COLO829 (cell line): ENCODE measurements around the gene CINP.

Experiments used
- DNase-seq: peaks from one replicate; pipeline ENCODE4 v3.0.0; 2012; ENCODE audit warnings: low spot score

The CINP gene

DNA sequence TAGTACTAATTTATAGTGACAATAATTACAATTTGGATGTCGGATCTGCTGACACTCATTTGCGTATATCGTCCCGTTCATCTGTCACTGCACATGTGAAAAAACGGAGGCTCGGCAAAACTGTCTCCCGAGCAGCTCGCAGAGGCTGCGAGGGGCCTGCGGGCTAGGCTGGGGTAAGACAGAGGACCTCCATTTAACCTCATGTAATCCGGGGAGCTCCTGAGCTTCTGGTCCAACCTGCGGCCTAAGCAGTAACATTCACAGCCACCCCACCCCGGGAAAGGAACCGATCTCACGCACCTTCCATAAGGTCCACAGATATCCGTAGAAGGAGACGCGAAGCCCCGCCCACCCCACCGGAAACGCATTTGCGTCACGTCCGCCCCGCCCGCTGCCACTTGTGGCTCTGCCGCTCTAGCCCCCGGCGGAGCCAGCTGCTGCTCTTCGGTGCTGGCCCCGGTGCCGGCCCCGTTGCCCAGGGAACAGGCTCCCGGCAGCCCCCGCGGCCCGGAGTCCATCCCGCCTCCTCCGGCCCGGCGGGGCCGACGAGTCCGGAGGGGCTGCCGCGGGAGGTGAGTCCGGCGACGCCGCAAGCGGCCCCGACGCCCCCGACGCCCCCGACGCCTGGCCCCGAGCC is at the start of gene CINP, which contains the start of gene TECPR2:
CINP (minus strand) TSS at position 346 of the 637 bp plus-strand sequence; CDS start at position 307, 39 bp downstream.
TECPR2 (plus strand) TSS at position 397 of the 637 bp plus-strand sequence. CDS start 13,781 bp downstream, outside the sequence.
- peak; percentile 91 for DNase-seq

DNA sequence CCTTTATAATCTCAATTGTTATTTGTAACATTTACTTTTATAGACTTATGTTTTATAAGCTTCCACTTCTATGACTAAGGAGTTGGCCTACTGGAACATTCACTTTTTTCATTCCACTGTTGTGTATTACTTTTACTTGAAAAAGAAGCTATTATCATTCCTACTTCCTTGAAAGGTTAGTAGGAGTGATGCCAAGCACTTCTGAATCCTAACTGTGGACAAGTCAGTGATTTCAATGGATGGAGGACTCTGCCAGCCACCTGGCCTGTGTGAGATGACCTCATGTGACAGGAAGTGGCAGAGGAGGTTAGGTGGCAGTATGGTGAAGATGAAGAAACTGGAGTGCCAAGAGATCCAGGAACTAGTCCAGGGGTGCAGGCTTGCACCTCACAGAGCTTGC is 46.0 kb upstream of the CINP start:
- DNase-seq = no peak

DNA sequence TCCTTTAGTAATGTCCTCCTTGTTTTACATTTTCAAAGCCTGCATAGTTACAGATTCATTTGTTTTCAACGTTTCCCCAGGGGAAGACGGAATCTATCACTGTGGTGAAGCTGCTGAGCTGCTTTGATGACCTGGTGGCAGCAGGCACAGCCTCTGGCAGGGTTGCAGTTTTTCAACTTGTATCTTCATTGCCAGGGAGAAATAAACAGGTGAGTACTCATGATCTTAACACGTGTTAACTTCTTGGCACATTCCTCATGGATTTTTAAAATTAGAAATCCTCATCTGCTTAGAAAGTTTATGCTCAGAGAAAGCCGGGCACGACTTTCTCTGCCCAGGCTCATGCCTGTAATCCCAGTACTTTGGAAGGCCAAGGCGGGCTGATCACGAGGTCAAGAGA is 44.6 kb upstream of the CINP start:
- no peak for DNase-seq

DNA sequence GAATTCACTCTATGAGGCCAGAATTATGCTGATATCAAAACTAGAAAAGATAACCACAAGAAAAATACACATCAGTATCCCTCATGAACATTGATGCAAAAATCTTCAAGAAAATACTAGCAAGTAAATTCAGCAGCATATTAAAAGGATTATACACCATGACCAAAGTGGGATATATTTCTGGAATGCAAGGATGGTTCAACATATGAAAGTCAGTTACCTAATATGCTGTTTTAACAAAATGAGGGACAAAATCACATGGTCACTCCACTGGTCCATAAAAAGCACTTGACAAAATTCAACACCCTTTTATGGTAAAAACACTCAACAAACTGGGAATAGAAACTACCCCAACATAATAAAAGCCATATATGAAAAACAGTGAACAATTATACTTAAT is 40.3 kb upstream of the CINP start:
- DNase-seq = no peak

DNA sequence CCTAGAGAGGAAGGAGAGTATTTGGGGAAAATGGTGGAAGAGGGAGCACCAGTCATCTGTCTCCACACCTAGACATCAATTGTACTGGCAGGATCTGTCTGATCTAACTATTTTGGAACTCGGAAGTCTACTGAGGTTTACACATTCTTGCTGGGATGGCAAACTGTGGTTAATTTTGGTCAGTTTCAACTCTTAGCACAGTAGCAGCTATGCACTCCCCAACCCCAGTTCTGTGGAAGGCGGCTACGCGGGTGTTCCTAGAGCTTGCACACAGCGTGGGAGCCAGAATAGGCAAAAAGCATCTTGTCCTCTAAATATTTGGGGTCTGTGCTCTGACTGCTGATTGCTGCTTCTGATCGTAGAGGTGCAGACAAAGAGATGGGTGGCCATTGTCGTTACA is 33.8 kb upstream of the CINP start:
- no peak for DNase-seq

DNA sequence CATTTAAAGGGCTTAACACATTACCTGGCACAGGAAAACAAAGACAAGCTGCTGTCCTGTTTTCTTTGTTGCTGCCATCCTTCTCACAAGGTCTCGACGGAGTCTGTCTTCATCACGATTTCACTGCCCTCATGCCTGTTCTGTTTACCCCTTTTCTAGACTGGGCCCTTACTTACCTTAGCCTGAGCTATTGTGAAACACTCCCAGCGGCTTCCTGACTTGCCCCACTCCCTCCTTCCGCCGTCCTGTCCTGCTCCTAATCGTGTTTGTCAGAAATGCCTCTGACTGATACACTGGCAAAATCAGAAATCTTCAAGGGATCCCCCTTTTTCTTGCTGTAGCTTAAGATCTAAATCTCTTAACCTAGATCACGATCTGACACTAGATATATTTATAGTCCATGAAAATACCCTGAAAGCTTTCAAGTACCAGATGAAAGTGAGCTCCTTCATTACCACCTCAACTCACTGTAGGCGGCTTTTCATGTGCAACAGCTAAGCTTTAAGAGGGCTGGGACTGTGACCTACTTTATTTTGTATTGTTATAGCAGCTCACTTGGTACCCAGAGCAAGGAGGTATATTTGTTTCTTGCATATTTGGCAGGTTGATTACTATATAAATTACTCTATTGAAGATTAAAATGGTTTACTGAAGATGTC is 32.2 kb upstream of the CINP start:
- DNase-seq = no peak

DNA sequence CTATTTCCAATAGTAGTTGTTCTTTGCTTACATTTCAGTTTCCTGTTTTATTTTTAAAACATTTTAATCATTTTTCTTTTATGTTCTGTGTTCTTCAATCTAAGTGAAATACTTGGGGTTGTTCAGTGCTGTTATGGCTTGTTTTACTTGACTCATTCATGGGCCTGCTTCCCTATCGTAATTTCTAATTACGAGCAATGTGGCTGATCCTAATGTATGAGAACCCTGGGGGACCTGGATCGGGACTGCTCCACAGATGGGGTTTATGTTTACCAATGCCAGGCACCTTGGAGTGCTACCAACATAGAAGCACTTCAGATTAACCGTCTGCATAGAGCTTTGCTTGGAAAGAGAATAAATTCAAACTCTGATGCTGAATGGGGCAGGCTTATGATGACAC is 29.8 kb upstream of the CINP start:
- DNase-seq = no peak

DNA sequence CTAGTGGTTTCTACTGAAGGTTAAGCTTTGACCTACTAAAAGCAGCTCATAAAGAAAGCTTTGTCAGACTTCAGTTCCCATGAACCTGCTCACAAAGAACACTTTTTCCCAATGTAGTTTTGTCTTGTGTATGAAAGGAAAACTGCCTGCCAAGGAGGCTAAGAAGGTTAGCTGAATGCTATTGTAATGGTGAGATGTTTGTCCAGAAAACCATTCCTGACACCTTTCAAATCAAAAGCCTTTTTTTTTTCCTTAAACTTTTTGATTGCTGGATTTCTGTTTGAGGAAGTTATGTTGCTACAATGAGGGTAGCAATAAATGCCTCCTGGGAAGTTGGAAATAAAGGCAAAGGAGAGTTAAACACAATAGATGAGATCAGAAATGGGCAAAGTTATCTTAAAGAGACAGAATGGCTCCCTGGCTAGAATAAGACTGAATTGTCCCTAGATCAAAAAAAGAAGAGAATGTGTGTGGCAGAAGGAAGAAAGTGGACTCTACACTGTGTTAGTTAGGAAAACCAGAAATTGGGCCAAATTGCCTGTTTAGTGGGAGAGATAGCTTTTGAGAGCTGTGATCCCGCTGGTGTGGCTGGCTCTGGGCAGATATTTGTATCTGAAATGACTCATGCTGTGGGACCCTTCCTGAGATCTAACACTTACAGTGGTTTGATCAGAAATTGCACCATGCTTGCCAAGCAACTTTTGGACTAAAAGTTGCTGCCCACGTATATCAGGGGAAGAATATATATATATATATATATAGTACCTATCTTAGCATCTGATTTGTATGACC is 27.6 kb upstream of the CINP start:
- DNase-seq = peak; percentile 54

DNA sequence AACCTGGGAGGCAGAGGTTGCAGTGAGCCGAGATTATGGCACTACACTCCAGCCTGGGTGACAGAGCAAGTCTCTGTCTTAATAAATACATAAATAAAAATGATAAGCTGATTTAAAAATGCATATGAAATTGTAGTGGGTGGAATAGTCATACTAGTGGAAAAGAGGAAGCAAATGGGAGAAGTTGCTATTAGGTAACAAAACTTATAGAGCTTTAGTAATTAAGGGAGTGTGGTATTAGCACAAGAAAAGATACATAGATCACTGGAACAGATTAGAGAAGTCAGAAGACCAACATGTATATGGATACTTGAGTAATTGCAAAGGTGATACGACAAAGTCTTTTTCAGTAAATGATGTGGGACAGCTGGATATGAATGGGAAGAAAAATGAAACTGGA is 26.6 kb upstream of the CINP start:
- DNase-seq = no peak

DNA sequence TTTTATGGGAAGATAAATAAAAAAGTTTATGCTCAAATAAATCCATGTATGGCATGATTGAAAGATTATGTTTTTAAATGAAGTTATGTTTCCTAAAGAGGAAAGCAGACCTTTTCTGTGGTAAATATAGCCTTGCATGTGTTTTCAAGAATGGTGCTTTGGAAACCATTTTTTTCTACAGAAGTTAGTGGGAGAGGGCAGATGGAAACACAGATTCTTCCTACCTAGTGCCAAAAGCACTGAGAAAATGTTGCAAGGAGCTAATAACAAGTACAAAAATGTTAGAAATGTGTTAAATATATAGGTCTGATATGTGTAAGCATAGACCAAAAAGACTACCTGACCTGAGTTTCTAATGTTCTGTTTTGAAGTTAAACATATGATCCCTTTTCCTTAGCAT is 24.4 kb upstream of the CINP start:
- DNase-seq = no peak

DNA sequence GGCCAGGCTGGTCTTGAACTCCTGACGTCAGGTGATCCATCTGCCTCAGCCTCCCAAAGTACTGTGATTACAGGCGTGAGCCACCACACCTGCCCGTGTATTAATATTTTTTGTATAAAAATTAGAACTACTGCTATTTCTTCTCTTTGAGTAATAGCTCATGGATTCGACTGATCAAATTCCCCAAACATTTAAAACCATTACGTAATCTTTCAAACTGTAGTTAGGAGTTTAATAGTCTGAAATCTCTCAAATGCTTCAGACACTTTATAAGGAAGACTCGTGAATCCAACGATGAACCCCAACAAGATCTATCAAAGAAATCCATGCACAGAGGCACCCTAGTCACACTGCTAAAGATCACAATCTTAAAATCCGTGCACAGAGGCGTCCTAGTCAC is 16.1 kb upstream of the CINP start:
- no peak for DNase-seq

DNA sequence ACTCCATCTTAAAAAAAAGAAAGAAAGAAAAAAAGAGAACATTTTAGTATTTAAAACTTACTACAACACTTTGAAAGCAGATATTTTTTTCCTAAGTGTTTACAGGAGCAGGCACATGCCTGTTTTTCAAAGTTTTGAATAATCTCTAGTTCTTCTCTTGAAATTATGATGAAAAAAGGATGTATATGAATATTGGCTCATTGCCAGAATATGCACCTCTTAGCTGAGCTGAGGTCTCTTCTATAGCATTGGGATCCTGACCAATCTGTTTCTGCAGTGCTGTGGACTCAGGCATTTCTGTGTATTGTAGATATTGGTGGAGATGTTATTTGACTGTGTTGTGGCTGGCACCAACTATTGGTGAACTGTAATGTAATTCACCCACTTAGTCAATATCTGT is 15.0 kb upstream of the CINP start:
- DNase-seq = no peak

DNA sequence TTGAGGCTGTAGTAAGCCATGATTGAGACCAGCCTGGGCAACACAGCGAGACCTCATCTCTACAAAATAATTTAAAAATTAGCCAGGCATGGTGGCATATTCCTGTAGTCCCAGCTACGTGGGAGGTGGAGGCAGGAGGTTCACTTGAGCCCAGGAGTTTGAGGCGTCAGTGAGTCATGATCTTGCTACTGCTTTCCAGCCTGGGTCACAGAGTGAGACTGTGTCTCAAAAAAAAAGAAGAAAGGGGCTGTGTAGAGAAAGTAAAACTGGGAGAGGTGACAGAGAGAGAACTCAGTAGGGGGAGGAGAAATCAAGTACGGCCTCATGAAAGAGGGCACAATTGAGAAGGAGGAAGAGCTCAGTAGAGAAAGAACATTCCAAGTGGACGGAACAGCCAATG is 12.4 kb upstream of the CINP start:
- no peak for DNase-seq

DNA sequence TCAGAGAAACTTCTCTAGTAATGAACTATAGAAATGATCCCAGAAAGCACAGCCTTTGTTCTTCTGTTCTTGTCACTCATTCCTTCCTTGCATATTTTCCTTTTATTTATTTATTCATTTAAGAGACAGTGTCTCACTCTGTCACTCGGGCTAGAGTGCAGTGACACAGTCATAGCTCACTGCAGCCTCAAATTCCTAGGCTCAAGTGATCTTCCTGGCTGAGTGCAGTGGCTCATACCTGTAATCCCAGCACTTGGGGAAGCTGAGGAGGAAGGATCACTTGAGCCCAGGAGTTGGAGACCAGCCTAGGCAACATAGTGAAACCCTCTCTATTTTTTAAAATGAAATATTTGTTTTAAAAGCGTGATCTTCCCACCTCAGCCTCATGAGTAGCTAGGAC is 11.6 kb upstream of the CINP start:
- DNase-seq = no peak

DNA sequence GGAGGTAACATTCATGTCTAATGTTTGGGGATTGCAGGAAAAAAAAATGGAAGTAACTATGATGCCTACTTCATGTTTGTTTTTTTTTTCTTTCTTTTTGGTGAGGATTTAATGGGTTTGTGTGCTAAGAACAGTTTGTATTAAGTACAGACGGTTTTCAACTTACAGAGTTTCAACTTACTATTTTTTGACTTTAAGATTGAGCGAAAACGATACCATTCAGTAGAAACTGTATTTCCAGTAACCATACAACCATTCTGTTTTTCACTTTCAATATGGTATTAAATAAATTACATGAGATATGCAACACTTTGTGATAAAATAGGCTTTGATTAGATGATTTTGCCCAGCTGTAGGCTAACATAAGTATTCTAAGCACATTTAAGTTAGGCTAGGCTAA is 10.4 kb upstream of the CINP start:
- DNase-seq = no peak

DNA sequence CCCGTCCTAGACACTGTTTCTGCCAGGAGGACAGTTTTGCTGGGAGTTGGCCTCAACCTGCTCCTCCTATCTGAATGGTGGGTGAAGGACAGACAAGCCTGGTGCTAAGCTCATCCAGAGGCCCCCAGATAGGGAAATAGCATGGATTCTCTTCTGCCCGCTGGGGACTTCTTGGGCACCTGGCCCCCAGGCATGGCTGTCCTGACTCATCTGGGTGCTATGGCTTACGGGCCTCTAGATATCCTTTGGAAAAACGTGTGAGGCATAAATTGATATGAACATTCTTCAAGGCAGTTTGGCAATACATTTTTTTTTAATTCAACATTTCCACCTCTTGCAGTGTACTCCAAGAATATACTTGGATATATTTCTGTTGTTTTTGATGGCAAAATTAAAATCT is 8.7 kb upstream of the CINP start:
- no peak for DNase-seq

DNA sequence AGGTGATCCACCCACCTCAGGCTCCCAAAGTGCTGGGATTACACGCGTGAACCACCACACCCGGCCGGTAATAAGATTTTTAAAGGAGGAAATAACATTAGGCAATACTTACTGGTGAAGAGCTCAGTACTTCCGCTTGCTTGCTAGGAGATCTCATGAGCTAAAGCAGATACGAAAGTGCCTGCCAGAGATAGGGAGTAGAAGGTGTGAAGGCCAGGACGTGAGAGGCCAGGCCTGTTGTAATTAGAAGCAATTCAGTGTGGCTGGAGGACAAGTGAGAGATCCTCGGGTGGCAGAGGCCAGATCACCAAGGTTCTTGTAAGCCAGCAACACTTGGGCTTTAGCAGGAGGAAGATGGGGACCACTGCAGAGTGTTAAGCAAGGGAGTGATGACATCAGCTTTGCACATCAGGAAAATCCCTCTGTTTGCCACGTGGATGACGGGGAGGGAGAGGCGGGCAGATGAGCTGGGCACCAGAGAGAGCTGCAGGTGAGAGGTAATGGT is 7.7 kb upstream of the CINP start:
- DNase-seq = no peak

DNA sequence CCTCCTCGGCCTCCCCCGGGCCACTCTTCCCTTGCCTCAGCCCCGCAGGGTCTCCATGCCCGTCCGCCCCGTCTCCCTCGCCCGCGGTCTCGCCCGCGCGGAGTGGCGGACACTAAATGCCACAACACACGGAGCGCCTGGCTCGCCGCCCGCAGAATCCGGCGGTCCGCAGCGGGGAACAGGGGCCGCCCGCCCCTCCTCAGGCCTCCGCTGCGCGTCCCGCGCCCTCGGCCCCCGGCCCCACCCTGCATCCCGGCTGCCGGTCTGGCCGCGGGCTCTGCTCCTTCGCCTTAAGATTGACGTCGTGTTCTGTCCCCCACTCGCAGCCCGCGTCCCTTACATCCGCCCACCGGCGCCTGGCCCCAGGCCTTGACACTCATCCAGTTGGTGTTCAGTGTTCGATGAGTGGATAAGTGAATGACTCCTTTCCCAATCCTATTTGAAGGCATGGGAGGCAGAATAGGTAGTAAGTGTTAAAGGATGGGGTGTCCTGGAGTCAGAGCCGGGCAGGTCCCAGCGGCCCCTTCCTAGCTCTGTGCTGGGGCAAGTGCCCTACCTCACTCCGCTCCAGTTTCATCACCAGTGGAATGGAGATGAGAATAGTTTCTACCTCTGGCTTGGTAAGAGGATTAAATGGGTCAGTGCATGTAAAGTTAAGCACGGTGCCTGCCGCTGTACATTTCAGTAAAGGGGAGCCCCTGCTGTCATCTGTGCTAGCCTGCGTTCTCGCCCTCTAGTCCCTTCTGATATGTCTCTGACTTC is 673 bp upstream of the CINP start:
- DNase-seq = peak; percentile 8

DNA sequence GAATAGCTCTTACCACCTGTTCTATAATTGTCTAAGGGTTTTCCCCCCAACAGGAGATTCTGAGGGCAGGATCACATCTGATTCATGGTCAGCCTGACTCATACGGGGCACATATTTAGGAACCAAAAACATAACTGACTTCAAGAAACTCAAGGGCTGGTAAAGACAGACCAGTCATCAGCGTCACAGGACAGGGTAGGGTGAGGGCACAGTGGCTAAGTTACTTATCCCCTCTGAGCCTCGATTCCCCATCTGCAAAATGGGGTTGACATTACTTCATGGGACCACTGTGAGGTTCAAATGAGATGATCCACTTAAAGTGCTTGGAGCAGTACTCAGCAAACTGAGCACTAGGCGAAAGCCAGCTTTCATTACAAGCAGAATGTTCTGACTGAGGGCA is 606 bp downstream of the CINP start:
- peak; percentile 5 for DNase-seq

DNA sequence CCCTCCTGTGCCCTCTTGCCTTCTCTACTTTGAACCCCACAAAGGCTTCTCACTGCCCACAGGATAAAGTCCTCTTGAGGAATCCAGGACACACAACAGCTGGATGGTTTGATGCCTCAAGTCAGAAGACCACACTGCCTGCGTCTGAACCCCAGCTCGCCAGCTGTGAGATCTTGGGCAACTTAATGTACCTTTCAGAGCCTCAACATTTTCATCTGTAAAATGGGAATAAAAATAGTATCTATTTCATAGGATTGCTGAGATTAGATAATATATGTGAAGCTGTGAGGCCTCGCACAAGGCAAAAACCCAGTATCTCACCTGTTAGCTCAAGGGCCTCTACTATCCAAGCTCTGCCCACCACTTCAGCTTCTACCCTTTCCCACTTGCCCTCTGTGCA is 2.3 kb downstream of the CINP start:
- no peak for DNase-seq

DNA sequence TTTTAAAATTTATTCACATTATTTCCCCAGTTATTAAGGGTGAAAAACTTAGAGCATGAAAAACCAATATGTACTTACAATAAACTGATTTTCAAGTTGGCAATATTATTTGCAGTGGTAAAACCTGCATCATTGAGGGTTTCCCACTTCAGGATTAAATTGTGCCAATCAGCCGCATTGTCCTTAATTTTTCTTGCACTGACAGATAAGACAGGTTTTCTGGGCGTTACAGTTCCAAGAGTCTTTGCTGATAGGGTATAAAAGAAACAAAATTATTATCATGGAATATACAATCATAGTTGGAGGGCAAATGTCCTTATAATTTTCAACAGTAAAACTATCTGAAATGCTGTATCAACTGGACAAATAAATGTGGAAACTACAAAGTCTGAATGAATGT is 3.3 kb downstream of the CINP start:
- DNase-seq = no peak

DNA sequence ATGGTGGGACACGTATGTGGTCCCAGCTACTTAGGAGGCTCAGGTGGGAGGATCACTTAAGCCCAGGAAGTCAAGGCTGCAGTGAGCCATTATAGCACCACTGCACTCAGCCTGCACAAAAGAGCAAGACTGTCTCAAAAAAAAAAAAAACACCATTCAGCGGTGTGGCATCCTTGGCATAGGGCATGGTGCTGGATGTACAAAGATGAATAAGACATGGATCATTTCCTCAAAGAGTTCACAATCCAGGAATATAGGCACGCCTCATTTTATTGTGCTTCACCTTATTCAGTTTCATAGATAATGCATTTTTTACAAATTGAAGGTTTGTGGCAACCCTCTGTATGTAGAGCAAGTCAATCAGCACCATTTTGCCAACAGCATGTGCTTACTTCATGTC is 6.4 kb downstream of the CINP start:
- no peak for DNase-seq
